ENCODE results near the gene TUBB3.
"Not testable (repeated sequence)": the region's sequence is repeated elsewhere in the genome, so short reads cannot be mapped to it uniquely, and the experiment has no call there.

TUBB3 gene

GRCh38 chr16:89902980-89903379, 20.2 kb upstream of the TUBB3 start:
- no peak for DNase-seq

- no peak for DNase-seq
These were observed 19.1 kb upstream of the TUBB3 start for GRCh38 chr16:89903908-89904515.

GRCh38 chr16:89904606-89905510, 18.3 kb upstream of the TUBB3 start:
- DNase-seq = no peak

- DNase-seq = no peak
These were observed 17.5 kb upstream of the TUBB3 start for GRCh38 chr16:89905511-89906139.

GRCh38 chr16:89906140-89907025, 16.8 kb upstream of the TUBB3 start:
- no peak for DNase-seq

- no peak for DNase-seq
These were observed 15.9 kb upstream of the TUBB3 start for GRCh38 chr16:89907055-89907814.

- no peak for DNase-seq
These were observed 14.9 kb upstream of the TUBB3 start for GRCh38 chr16:89908236-89908635.

- peak; percentile 64 to 66 for DNase-seq
These were observed 13.1 kb upstream of the TUBB3 start for GRCh38 chr16:89909777-89910716.

GRCh38 chr16:89910717-89911354, 12.3 kb upstream of the TUBB3 start:
- no peak for DNase-seq

GRCh38 chr16:89911375-89911774, 11.8 kb upstream of the TUBB3 start:
- DNase-seq = no peak

- DNase-seq = no peak
These were observed 11.0 kb upstream of the TUBB3 start for GRCh38 chr16:89912143-89912542.

- DNase-seq = no peak
These were observed 10.5 kb upstream of the TUBB3 start for GRCh38 chr16:89912627-89913026.

GRCh38 chr16:89913408-89914387, 9.4 kb upstream of the TUBB3 start:
- no peak for DNase-seq

- not testable (repeated sequence) for DNase-seq
These were observed 8.4 kb upstream of the TUBB3 start for GRCh38 chr16:89914642-89915285.

GRCh38 chr16:89915303-89916232, 7.6 kb upstream of the TUBB3 start:
- DNase-seq = no peak

GRCh38 chr16:89917773-89918452, 5.2 kb upstream of the TUBB3 start:
- DNase-seq = peak; percentile 69 to 72

All from stimulated activated CD4-positive, alpha-beta T cell treated with anti-CD3 and anti-CD28 coated beads, Interleukin-2, amount 100 ng/mL, for 48 hours (primary cell).